Neutrophil (primary cell): ENCODE measurements around the gene KRTAP19-7.

Source experiments
- H3K27ac ChIP-seq: fragments of 200-600 bp; sonication (generic); 2 replicates; pipeline ENCODE4 v1.5.1; 2016; ENCODE audit warnings: mild to moderate bottlenecking, moderate library complexity
- H3K27me3 ChIP-seq: fragments of 200-600 bp; sonication (generic); 2 replicates; pipeline ENCODE4 v1.6.0; 2016; ENCODE audit warnings: mild to moderate bottlenecking
- H3K36me3 ChIP-seq: fragments of 200-600 bp; sonication (generic); 2 replicates; pipeline ENCODE4 v1.5.1; 2017
- H3K4me1 ChIP-seq, 2 experiments: fragments of 200-600 bp in 1 of 2; sonication (generic) in 1 of 2; 1 replicate in 1 of 2; 2 replicates in 1 of 2; pipeline versions ENCODE4 v1.5.1 to v1.6.1; 2013 to 2016; ENCODE audit warnings: low read depth in 1 of 2, low read length in 1 of 2, mild to moderate bottlenecking in 1 of 2, moderate library complexity in 1 of 2; ENCODE audit not compliant: control insufficient read depth in 1 of 2, insufficient read depth in 1 of 2
- H3K4me3 ChIP-seq, 2 experiments: fragments of 200-600 bp in 1 of 2; sonication (generic) in 1 of 2; 1 replicate in 1 of 2; 2 replicates in 1 of 2; pipeline ENCODE4 v1.5.1; 2013 to 2016; ENCODE audit warnings: low read depth in 1 of 2, low read length in 1 of 2, mild to moderate bottlenecking in 1 of 2, moderate library complexity in 1 of 2
- H3K9me3 ChIP-seq: fragments of 200-600 bp; sonication (generic); 2 replicates; pipeline ENCODE4 v1.5.1; 2016
- CTCF ChIP-seq: fragments of 200-600 bp; sonication (generic); IDR thresholded peaks from 2 replicates; pipeline ENCODE4 v1.5.1; 2016; ENCODE audit warnings: antibody characterized with exemption

Gene KRTAP19-7

GRCh38 chr21:30590297-30590696, 29.2 kb upstream of the KRTAP19-7 start, which contains the start of gene KRTAP22-2:
TSS of gene KRTAP22-2 (minus strand) at chr21:30590397.
- no peak within 1 kb of the TSS for H3K4me3 ChIP-seq
- H3K27me3 ChIP-seq, result no peaks in the 10 kb centered on the region
- no peaks in the 10 kb centered on the region for H3K9me3 ChIP-seq
- no peak within 1 kb of the TSS for H3K27ac ChIP-seq
- no peaks in the 10 kb centered on the region for H3K36me3 ChIP-seq
- TF ChIP-seq CTCF, result no peak
- no peaks in the 10 kb centered on the region for H3K4me1 ChIP-seq

- H3K9me3 ChIP-seq, result no peaks in the 10 kb centered on the region
- H3K4me3 ChIP-seq, result no peak overlapping the region
- no peak overlapping the region for H3K27ac ChIP-seq
- no peaks in the 10 kb centered on the region for H3K4me1 ChIP-seq
- no peaks in the 10 kb centered on the region for H3K36me3 ChIP-seq
- no peak for TF ChIP-seq CTCF
- H3K27me3 ChIP-seq, result no peaks in the 10 kb centered on the region
These were observed 21.8 kb upstream of the KRTAP19-7 start for GRCh38 chr21:30582870-30583269.

GRCh38 chr21:30580132-30580531, 19.0 kb upstream of the KRTAP19-7 start:
- Histone ChIP-seq H3K27me3 (no peaks in the 10 kb centered on the region), H3K36me3 (no peaks in the 10 kb centered on the region), H3K4me1 (no peaks in the 10 kb centered on the region), H3K27ac (no peak overlapping the region), H3K9me3 (no peaks in the 10 kb centered on the region), H3K4me3 (no peak overlapping the region)
- no peak for TF ChIP-seq CTCF

GRCh38 chr21:30579346-30579745, 18.2 kb upstream of the KRTAP19-7 start:
- Histone ChIP-seq H3K36me3 (no peaks in the 10 kb centered on the region), H3K27me3 (no peaks in the 10 kb centered on the region), H3K27ac (no peak overlapping the region), H3K4me3 (no peak overlapping the region), H3K4me1 (no peaks in the 10 kb centered on the region), H3K9me3 (no peaks in the 10 kb centered on the region)
- no peak for TF ChIP-seq CTCF

GRCh38 chr21:30577766-30578165, 16.7 kb upstream of the KRTAP19-7 start:
- no peaks in the 10 kb centered on the region for H3K9me3 ChIP-seq
- H3K36me3 ChIP-seq, result no peaks in the 10 kb centered on the region
- H3K27me3 ChIP-seq, result no peaks in the 10 kb centered on the region
- H3K4me1 ChIP-seq, result no peaks in the 10 kb centered on the region
- no peak overlapping the region for H3K27ac ChIP-seq
- no peak overlapping the region for H3K4me3 ChIP-seq
- TF ChIP-seq CTCF, result no peak

- Histone ChIP-seq H3K9me3 (no peaks in the 10 kb centered on the region), H3K27ac (no peak overlapping the region), H3K4me3 (no peak overlapping the region), H3K27me3 (no peaks in the 10 kb centered on the region), H3K4me1 (no peaks in the 10 kb centered on the region), H3K36me3 (no peaks in the 10 kb centered on the region)
- no peak for TF ChIP-seq CTCF
These were observed 6.5 kb upstream of the KRTAP19-7 start for GRCh38 chr21:30567617-30568016.
